ENCODE data around the gene MIB2. TPM values are rescaled to one million over a fixed set of nuclear protein-coding genes. Genes with fewer than 3 reads are reported as not detected.

MIB2 gene
- total RNA-seq, 2 experiments from 2014 or later: 33.1 to 38.7 TPM

DNA sequence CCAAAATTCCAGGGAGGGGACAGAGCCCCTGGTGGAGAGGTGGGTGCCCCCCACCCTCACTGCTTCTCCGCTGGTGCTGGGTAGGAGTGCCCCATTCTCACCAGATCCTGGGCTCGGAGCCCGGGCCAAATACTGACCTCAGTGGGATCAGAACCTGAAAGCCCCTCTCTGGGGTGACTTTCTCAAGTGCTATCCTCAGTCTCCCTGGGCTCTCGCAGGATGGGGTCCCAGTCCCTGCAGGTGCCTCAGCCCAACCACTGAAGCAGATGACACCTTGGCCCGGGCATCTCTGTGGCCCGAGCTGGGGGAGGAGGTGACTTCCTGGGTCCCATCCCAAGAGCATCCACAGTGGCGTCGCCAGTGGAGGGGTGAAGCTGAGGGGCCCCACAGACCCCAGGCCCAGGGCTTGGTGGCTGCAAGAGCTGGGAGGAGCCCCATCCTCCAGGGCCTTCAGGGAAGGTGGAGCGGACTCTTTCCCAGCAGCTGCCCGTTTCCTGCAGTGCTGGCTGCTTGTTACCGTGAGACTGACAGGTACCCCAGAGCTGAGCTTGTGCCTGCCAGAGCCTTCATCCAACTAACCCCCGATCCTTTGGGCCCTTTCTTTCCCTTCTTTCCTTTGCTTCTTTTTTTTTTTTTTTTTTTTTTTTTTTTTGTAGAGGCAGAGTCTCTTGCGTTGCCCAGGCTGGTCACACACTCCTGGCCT, 11.5 kb upstream of the MIB2 start:
- no peaks in the 10 kb centered on the region for H3K36me3 Mint-ChIP-seq
- H3K4me1 Mint-ChIP-seq: peaks cover 8% of the 10 kb centered on the region
- no peak overlapping the region for H3K4me3 Mint-ChIP-seq
- H3K27ac Mint-ChIP-seq: no peak overlapping the region
- peaks cover 8% of the 10 kb centered on the region for H3K27me3 Mint-ChIP-seq
- H3K9me3 Mint-ChIP-seq: no peaks in the 10 kb centered on the region
- DNase-seq: no peak

- no peak overlapping the region for H3K4me3 Mint-ChIP-seq
- H3K27ac Mint-ChIP-seq: no peak overlapping the region
- H3K27me3 Mint-ChIP-seq: peaks cover 3% of the 10 kb centered on the region
- H3K4me1 Mint-ChIP-seq: peaks cover 8% of the 10 kb centered on the region
- H3K36me3 Mint-ChIP-seq: no peaks in the 10 kb centered on the region
- no peak for DNase-seq
- no peaks in the 10 kb centered on the region for H3K9me3 Mint-ChIP-seq
These were observed 10.8 kb upstream of the MIB2 start for GRCh38 chr1:1604374-1605033.

DNA sequence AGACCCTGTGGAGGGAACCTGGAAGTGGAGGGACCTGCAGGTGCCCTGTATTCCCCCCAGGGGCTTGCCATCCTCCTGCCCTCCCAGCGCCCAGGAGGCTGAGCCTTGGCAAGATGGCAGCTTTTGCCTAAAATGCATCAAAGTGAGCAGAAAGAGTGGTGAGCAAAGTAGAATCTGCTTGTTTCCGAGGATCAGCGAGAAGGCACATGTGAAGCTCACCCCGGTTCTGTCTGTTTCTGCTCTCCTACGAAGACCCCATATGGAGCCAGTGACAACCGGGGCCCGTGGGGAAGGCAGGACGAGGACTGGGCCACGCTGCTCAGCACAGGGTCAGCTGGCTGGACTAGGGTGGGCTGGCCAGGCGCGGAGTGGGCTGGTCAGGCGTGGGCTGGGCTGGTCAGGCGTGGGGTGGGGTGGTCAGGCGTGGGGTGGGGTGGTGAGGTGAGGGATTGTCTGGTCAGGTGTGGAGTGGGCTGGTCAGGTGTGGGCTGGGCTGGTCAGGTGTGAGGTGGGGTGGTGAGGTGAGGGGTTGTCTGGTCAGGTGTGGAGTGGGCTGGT, 10.2 kb upstream of the MIB2 start:
- Mint-ChIP-seq H3K27me3 (peaks cover 3% of the 10 kb centered on the region), H3K4me3 (no peak overlapping the region), H3K27ac (no peak overlapping the region), H3K9me3 (no peaks in the 10 kb centered on the region), H3K36me3 (no peaks in the 10 kb centered on the region), H3K4me1 (peaks cover 8% of the 10 kb centered on the region)
- DNase-seq: no peak

DNA sequence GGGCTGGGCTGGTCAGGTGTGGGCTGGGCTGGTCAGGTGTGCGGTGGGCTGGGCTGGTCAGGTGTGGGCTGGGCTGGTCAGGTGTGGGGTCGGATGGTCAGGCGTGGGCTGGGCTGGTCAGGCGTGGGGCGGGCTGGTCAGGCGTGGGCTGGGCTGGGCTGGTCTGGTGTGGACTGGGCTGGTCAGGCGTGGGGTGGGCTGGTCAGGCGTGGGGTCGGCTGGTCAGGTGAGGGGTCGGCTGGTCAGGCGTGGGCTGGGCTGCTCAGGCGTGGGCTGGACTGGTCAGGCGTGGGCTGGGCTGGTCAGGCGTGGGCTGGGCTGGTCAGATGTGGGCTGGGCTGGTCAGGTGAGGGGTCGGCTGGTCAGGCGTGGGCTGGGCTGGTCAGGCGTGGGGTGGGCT, 9.6 kb upstream of the MIB2 start:
- peaks cover under 1% of the 10 kb centered on the region for H3K27me3 Mint-ChIP-seq
- DNase-seq: no peak
- no peak overlapping the region for H3K27ac Mint-ChIP-seq
- H3K4me1 Mint-ChIP-seq: peaks cover 8% of the 10 kb centered on the region
- no peak overlapping the region for H3K4me3 Mint-ChIP-seq
- no peaks in the 10 kb centered on the region for H3K9me3 Mint-ChIP-seq
- no peaks in the 10 kb centered on the region for H3K36me3 Mint-ChIP-seq

DNA sequence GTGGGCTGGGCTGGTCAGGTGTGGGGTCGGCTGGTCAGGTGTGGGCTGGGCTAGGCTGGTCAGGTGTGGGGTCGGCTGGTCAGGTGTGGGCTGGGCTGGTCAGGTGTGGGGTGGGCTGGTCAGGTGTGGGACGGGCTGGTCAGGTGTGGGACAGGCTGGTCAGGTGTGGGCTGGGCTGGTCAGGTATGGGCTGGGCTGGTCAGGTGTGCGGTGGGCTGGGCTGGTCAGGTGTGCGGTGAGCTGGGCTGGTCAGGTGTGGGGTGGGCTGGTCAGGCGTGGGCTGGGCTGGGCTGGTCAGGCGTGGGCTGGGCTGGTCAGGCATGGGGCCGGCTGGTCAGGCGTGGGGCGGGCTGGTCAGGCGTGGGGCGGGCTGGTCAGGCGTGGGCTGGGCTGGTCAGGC, 9.1 kb upstream of the MIB2 start:
- Mint-ChIP-seq H3K27me3 (no peaks in the 10 kb centered on the region), H3K27ac (no peak overlapping the region), H3K36me3 (no peaks in the 10 kb centered on the region), H3K9me3 (no peaks in the 10 kb centered on the region), H3K4me1 (peaks cover 8% of the 10 kb centered on the region), H3K4me3 (no peak overlapping the region)
- no peak for DNase-seq

DNA sequence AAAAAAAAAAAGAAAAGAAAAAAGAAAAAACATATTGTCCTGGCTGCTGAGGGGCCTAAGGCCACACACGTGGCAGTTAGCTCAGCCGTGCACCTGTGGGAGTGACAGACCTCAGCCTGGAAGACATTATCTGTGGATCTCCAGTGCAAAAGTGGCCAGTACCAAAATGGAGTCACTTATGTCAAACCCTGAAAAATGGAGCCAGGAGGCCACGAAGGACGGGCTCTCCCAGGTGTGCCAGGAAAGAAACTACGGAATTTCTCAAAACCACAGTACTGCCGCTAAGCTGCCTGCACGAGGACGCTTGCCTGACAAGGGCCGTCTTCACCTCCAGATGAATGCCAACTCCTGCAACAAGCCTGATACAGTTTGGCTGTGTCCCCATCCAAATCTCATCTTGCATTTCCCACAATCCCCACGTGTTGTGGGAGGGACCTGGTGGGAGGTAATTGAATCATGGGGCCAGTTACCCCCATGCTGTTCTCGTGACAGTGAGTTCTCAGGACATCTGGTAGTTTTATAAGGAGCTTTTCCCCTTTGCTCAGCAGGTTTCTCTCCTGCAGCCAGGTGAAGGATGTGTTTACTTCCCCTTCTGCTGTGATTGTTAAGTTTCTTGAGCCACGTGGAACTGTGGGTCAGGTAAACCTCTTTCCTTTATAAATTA, 5.3 kb upstream of the MIB2 start:
- no peaks in the 10 kb centered on the region for H3K27me3 Mint-ChIP-seq
- peaks cover 10% of the 10 kb centered on the region for H3K36me3 Mint-ChIP-seq
- H3K4me3 Mint-ChIP-seq: no peak overlapping the region
- H3K27ac Mint-ChIP-seq: no peak overlapping the region
- peaks cover 25% of the 10 kb centered on the region for H3K4me1 Mint-ChIP-seq
- no peaks in the 10 kb centered on the region for H3K9me3 Mint-ChIP-seq
- no peak for DNase-seq

DNA sequence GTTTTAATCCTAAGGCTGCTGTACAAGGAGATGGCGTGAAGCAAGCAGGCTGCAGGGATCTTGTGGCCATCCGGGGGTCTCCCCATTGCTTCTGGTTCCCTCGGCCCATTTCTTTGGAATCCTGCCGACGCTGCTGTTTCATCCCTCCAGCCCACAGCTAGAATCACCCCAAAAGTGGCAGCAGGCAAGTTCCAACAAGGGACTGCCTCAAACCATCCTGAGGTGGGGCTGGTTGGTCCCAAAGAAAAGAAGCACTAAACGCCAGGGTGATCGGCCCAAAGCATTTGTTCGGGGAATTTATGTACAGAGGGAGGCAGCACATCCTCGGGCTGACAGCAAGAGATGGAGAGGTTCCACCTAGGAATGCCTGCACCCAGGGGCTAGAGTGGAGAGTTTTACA, 4.5 kb upstream of the MIB2 start:
- Mint-ChIP-seq H3K4me1 (peaks cover 25% of the 10 kb centered on the region), H3K4me3 (no peak overlapping the region), H3K27me3 (no peaks in the 10 kb centered on the region), H3K27ac (no peak overlapping the region), H3K9me3 (no peaks in the 10 kb centered on the region), H3K36me3 (peaks cover 10% of the 10 kb centered on the region)
- no peak for DNase-seq

GRCh38 chr1:1612104-1612400, 3.2 kb upstream of the MIB2 start:
- Mint-ChIP-seq H3K4me1 (peaks cover 21% of the 10 kb centered on the region), H3K27me3 (no peaks in the 10 kb centered on the region), H3K36me3 (peaks cover 10% of the 10 kb centered on the region), H3K27ac (no peak overlapping the region), H3K4me3 (no peak overlapping the region), H3K9me3 (no peaks in the 10 kb centered on the region)
- no peak for DNase-seq

DNA sequence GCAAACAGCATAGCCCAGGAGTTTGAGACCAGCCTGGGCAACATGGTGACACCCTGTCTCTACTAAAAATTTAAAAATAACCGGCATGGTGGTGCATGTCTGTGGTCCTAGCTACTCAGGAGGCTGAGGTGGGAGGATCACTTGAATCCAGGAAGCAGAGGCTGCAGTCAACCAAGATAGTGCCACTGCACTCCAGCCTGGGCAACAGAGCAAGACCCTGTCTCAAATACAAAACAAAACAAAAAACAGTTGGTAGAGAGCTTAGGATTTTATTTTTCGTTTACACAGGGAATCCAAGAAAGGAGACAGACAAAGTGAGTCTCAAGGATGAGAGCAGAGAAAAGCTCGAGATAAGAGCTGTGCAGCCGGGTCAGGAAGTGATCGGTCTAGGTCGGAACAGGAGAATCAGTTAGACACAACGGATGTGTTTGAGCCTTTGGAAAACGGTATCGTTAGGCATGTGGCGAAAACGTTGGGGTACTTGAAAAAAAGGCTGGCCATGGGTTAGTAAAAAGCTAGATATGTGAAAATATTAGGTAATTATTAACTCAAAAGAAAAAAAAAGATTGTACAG, 1.7 kb upstream of the MIB2 start:
- Mint-ChIP-seq H3K27ac (peak overlapping the region; percentile 97), H3K9me3 (no peaks in the 10 kb centered on the region), H3K4me3 (peak overlapping the region; percentile 96), H3K36me3 (peaks cover 10% of the 10 kb centered on the region), H3K27me3 (no peaks in the 10 kb centered on the region), H3K4me1 (peaks cover 21% of the 10 kb centered on the region)
- DNase-seq: no peak

- DNase-seq: peak; percentile 63
- Mint-ChIP-seq H3K27me3 (no peaks in the 10 kb centered on the region), H3K4me1 (peaks cover 21% of the 10 kb centered on the region), H3K9me3 (no peaks in the 10 kb centered on the region), H3K27ac (peak overlapping the region; percentile 97), H3K36me3 (peaks cover 10% of the 10 kb centered on the region), H3K4me3 (peak overlapping the region; percentile 96)
These were observed 921 bp upstream of the MIB2 start for GRCh38 chr1:1614204-1614953.

GRCh38 chr1:1614954-1615255, 395 bp upstream of the MIB2 start:
- H3K27me3 Mint-ChIP-seq: no peaks in the 10 kb centered on the region
- no peak for DNase-seq
- H3K9me3 Mint-ChIP-seq: no peaks in the 10 kb centered on the region
- H3K27ac Mint-ChIP-seq: peak overlapping the region; percentile 97
- H3K4me3 Mint-ChIP-seq: peak overlapping the region; percentile 96
- peaks cover 21% of the 10 kb centered on the region for H3K4me1 Mint-ChIP-seq
- H3K36me3 Mint-ChIP-seq: peaks cover 10% of the 10 kb centered on the region

GRCh38 chr1:1616045-1616790, 918 bp downstream of the MIB2 start:
- Mint-ChIP-seq H3K27ac (no peak overlapping the region), H3K27me3 (no peaks in the 10 kb centered on the region), H3K9me3 (no peaks in the 10 kb centered on the region), H3K4me3 (peak overlapping the region; percentile 78), H3K4me1 (peaks cover 21% of the 10 kb centered on the region), H3K36me3 (peaks cover 10% of the 10 kb centered on the region)
- DNase-seq: peak; percentile 53

GRCh38 chr1:1616838-1617237, 1.5 kb downstream of the MIB2 start:
- no peaks in the 10 kb centered on the region for H3K27me3 Mint-ChIP-seq
- peaks cover 21% of the 10 kb centered on the region for H3K4me1 Mint-ChIP-seq
- H3K27ac Mint-ChIP-seq: no peak overlapping the region
- no peaks in the 10 kb centered on the region for H3K9me3 Mint-ChIP-seq
- DNase-seq: no peak
- peaks cover 10% of the 10 kb centered on the region for H3K36me3 Mint-ChIP-seq
- peak overlapping the region; percentile 78 for H3K4me3 Mint-ChIP-seq

DNA sequence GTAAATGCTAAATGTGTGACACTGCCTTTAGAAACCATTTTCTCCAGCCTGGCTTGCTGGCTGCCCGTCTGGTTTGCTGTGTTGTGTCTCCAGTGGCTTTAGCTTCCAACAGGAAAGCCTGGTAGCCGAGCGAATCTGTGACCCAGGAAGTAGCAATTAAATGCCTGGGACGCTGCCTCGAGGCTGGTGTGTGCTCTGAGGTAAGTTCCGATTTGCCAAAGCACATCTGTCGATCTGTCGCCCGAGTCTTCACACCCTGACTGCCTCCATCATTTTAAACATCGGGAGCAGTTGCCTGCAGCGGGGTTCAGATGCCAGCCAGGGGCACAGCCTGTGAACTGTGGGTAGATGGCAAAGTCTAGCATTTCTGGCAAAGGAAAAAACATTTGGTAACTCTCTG, 2.2 kb downstream of the MIB2 start:
- Mint-ChIP-seq H3K4me1 (peaks cover 18% of the 10 kb centered on the region), H3K9me3 (no peaks in the 10 kb centered on the region), H3K27ac (no peak overlapping the region), H3K27me3 (no peaks in the 10 kb centered on the region), H3K4me3 (peak overlapping the region; percentile 78), H3K36me3 (peaks cover 10% of the 10 kb centered on the region)
- no peak for DNase-seq
